Measurements from ENCODE around the gene ARHGDIG. TPM values are rescaled to one million over a fixed set of nuclear protein-coding genes. Genes with fewer than 3 reads are reported as not detected.

The ARHGDIG gene
- total RNA-seq, 1 donor from 2014 or later = not detected

DNA sequence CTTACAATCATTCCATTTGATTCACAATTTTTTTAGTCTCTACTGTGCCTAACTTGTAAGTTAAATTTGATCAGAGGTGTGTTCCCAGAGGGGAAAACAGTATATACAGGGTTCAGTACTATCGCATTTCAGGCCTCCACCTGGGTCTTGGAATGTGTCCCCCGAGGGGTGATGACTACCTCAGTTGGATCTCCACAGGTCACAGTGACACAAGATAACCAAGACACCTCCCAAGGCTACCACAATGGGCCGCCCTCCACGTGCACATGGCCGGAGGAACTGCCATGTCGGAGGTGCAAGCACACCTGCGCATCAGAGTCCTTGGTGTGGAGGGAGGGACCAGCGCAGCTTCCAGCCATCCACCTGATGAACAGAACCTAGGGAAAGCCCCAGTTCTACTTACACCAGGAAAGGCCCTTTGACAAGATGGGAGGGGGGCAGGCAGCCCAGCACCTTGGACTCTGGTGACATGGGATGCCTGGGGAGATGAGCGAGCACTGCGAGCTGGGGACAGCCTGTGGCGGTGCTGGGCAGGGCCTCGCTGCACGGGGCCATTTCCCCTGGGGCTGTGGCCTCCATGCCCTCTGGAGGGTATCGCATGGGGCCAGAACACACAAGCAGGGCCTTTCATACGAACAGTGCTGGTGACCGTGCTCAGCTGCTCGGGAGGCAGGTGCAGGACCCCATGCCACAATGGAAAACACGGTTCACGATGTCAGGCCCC is 36.5 kb downstream of the ARHGDIG start:
- peaks cover 24 to 32% of the 10 kb centered on the region in 2 donors for H3K36me3 ChIP-seq
- no peak overlapping the region for H3K27ac ChIP-seq
- DNase-seq (ENCODE audit: low spot score in 2 of 2) = no peak
- no peaks in the 10 kb centered on the region for H3K4me1 ChIP-seq
- intact Hi-C loops (cut with DNase I) = no loop called here
- no peaks in the 10 kb centered on the region for H3K27me3 ChIP-seq
- H3K4me3 ChIP-seq = no peak overlapping the region
- no peaks in the 10 kb centered on the region for H3K9me3 ChIP-seq
- TF ChIP-seq, protein P1, sequence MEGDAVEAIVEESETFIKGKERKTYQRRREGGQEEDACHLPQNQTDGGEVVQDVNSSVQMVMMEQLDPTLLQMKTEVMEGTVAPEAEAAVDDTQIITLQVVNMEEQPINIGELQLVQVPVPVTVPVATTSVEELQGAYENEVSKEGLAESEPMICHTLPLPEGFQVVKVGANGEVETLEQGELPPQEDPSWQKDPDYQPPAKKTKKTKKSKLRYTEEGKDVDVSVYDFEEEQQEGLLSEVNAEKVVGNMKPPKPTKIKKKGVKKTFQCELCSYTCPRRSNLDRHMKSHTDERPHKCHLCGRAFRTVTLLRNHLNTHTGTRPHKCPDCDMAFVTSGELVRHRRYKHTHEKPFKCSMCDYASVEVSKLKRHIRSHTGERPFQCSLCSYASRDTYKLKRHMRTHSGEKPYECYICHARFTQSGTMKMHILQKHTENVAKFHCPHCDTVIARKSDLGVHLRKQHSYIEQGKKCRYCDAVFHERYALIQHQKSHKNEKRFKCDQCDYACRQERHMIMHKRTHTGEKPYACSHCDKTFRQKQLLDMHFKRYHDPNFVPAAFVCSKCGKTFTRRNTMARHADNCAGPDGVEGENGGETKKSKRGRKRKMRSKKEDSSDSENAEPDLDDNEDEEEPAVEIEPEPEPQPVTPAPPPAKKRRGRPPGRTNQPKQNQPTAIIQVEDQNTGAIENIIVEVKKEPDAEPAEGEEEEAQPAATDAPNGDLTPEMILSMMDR (IDR thresholded peaks at IDR 0.05) = no peak

DNA sequence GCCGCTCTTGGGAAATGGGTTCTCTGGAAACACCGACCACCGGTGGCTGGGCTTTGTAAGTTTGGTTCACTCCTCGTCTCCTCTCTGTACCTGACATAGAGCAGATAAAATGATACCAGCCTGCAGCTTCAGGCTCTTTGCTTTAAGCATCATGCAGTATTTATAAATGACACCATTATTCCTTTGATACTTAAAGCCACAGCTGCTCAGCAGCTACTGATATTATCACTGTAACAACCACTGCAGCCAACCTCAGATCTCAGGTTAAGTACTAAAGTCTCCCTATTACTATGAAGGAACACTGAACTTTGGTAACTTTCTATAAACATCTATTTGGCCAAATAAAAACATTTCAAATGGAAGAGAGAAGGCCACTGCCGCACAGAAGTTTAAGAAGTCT is 37.2 kb downstream of the ARHGDIG start:
- no peak overlapping the region for H3K27ac ChIP-seq
- H3K36me3 ChIP-seq = peaks cover 24 to 30% of the 10 kb centered on the region in 2 donors
- intact Hi-C loops (cut with DNase I) = no loop called here
- no peaks in the 10 kb centered on the region for H3K9me3 ChIP-seq
- no peak for DNase-seq (ENCODE audit: low spot score in 2 of 2)
- no peak overlapping the region for H3K4me3 ChIP-seq
- TF ChIP-seq, protein P1 (IDR thresholded peaks at IDR 0.05) = no peak
- H3K27me3 ChIP-seq = no peaks in the 10 kb centered on the region
- no peaks in the 10 kb centered on the region for H3K4me1 ChIP-seq

DNA sequence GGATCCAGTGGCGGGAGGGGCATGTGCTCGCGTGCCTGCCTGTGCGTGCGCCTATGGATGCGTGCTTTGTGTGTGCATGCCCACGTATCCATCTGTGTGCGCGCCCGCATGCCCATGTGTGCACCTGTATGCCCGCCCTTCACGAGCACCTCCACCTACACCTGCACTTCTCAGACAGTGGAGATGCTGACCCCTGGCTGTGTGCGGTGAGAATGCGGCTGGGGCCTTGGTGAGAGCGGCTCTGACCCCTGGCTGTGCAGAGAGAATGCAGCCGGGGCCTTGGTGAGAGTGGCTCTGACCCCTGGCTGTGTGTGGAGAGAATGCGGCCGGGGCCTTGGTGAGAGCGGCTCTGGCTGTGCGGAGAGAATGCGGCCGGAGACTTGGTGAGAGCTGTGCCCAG is 38.2 kb downstream of the ARHGDIG start:
- Histone ChIP-seq H3K36me3 (peaks cover 16 to 21% of the 10 kb centered on the region in 2 donors), H3K4me1 (no peaks in the 10 kb centered on the region), H3K27me3 (no peaks in the 10 kb centered on the region)

DNA sequence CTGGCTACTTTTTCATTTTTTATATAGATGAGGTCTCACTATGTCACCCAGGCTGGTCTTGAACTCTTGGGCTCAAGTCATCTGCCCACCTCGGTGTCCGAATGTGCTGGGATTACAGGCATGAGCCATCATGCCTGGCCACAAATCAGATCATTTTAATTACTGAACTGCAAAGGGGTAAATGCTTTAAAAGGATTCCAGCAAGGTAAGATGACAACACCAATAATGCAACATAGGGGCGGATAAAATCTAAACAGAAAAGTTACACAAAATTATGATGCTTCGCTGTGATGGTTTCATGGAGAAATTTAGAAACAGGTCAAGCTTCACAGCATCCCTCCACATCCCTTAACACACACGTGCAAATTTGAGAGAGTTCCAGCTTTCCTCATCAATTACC is 39.8 kb downstream of the ARHGDIG start:
- Histone ChIP-seq H3K4me1 (no peaks in the 10 kb centered on the region), H3K4me3 (no peak overlapping the region), H3K27me3 (no peaks in the 10 kb centered on the region), H3K36me3 (peaks cover 7 to 12% of the 10 kb centered on the region in 2 donors), H3K27ac (no peak overlapping the region), H3K9me3 (no peaks in the 10 kb centered on the region)
- intact Hi-C loops (cut with DNase I) = no loop called here
- DNase-seq (ENCODE audit: low spot score in 2 of 2) = no peak
- TF ChIP-seq, protein P1 (IDR thresholded peaks at IDR 0.05) = no peak

More for the DNA sequence above, 38.2 kb downstream of the ARHGDIG start:
- H3K9me3 ChIP-seq = no peaks in the 10 kb centered on the region
- no peak overlapping the region for H3K4me3 ChIP-seq
- TF ChIP-seq, protein P1 (IDR thresholded peaks at IDR 0.05) = no peak
- no peak overlapping the region for H3K27ac ChIP-seq
- intact Hi-C loops (cut with DNase I) = no loop called here
- DNase-seq (ENCODE audit: low spot score in 2 of 2) = no peak

DNA sequence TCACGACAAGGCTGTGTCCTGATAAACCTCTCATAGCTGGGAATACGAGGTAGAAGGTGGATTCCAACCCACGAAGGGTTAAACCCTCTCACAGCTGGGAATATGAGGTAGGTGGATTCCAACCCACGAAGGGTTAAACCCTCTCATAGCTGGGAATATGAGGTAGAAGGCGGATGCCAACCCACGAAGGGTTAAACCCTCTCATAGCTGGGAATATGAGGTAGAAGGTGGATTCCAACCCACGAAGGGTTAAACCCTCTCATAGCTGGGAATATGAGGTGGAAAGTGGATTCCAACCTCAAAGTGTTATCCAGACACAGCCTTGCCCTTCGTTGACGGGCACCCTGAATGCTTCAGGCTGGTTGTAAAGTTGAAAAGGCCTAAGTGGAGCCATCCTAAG is 41.1 kb downstream of the ARHGDIG start:
- intact Hi-C loops (cut with DNase I) = no loop called here
- DNase-seq (ENCODE audit: low spot score in 2 of 2) = no peak
- TF ChIP-seq, protein P1 (IDR thresholded peaks at IDR 0.05) = no peak
- Histone ChIP-seq H3K9me3 (no peaks in the 10 kb centered on the region), H3K36me3 (peaks cover 7 to 12% of the 10 kb centered on the region in 2 donors), H3K27me3 (no peaks in the 10 kb centered on the region), H3K4me1 (no peaks in the 10 kb centered on the region), H3K27ac (no peak overlapping the region), H3K4me3 (no peak overlapping the region)
